K562 (cell line): ENCODE data around the gene C2orf42. TPM values are rescaled to one million over a fixed set of nuclear protein-coding genes. Genes with fewer than 3 reads are reported as not detected.

Experiments
- ATAC-seq: fragments of 200-7000 bp; cut with Tn5 transposase; 3 replicates; pipeline ENCODE4 v1.9.1; 2020; ENCODE audit warnings: moderate library complexity
- BruUV-seq: library from RNA; stranded (reverse); fragments of 400-500 nt; replicated peaks from 2 replicates; lab custom pipeline; 2021; lab: Mats Ljungman, UMichigan
- CTCF ChIA-PET: fragments of 300-600 bp; formaldehyde crosslinking; extraction: SDS; loops from one replicate; lab custom pipeline; 2021; ENCODE audit warnings: low intra/inter-chr PET ratio; lab: Yijun Ruan, JAX
- POLR2A ChIA-PET: fragments of 300-600, 350-650 bp; sonication (Branson Sonifier 250); formaldehyde crosslinking; extraction: SDS; loops from one replicate; lab custom pipeline; 2021; ENCODE audit warnings: antibody characterized with exemption, inconsistent platforms; lab: Yijun Ruan, JAX
- DNase-seq, 4 experiments: peaks; one replicate each; pipeline versions ENCODE4 v3.0.0 to v3.0.0-alpha.2; 2011 to 2018; ENCODE audit warnings: low spot score in 3 of 4, mixed read lengths in 3 of 4; ENCODE audit errors: extremely low read depth in 1 of 4
- FAIRE-seq: peaks from 2 replicates; lab custom pipeline; 2011; peaks lifted over from hg19 to GRCh38; lab: Jason Lieb, UNC
- H2AFZ ChIP-seq: 2 replicates; pipeline ENCODE4 v1.6.0; 2011; ENCODE audit warnings: low read depth, low read length, control low read depth, inconsistent platforms
- H3K27ac ChIP-seq: fragments of 200-600 bp; 3 replicates; pipeline ENCODE4 v1.8.0; 2011; ENCODE audit warnings: low read depth, mild to moderate bottlenecking, control low read depth, inconsistent platforms, low read length, moderate library complexity, mixed read lengths; ENCODE audit errors: extremely low read depth
- H3K27me3 ChIP-seq, 2 experiments: fragments of 300-600 bp in 1 of 2; 2 replicates in 1 of 2; 3 replicates in 1 of 2; pipeline versions ENCODE4 v1.6.0 to v1.8.0; 2011; ENCODE audit warnings: inconsistent platforms in 2 of 2, low read length in 2 of 2, mild to moderate bottlenecking in 1 of 2, mixed read lengths in 1 of 2, moderate library complexity in 1 of 2; ENCODE audit not compliant: control insufficient read depth in 2 of 2, insufficient read depth in 2 of 2
- H3K36me3 ChIP-seq: fragments of 300-600 bp; 3 replicates; pipeline ENCODE4 v1.8.0; 2011; ENCODE audit warnings: mild to moderate bottlenecking, low read length, inconsistent platforms; ENCODE audit not compliant: control insufficient read depth, insufficient read depth
- H3K4me1 ChIP-seq, 2 experiments: fragments of 200-600 bp in 1 of 2; replicated peaks in 1 of 2; 2 replicates in 1 of 2; 3 replicates in 1 of 2; pipeline versions ENCODE4 v1.5.1 to v1.8.0; 2011; ENCODE audit warnings: inconsistent platforms in 2 of 2, low read length in 2 of 2, mild to moderate bottlenecking in 1 of 2, mixed read lengths in 1 of 2, moderate library complexity in 1 of 2; ENCODE audit not compliant: control insufficient read depth in 2 of 2, insufficient read depth in 2 of 2
- H3K4me2 ChIP-seq: 2 replicates; pipeline ENCODE4 v1.6.1; 2011; ENCODE audit warnings: low read length, control low read depth, inconsistent platforms, mixed read lengths; ENCODE audit not compliant: insufficient read depth
- H3K4me3 ChIP-seq: fragments of 200-600 bp; sonication (generic), shearing (Covaris generic); 2 replicates; pipeline ENCODE4 v1.5.1; 2016; ENCODE audit warnings: control low read depth, inconsistent platforms
- H3K79me2 ChIP-seq: fragments of 200-600 bp; 3 replicates; pipeline ENCODE4 v1.8.0; 2011; ENCODE audit warnings: low read length, inconsistent platforms; ENCODE audit not compliant: control insufficient read depth, insufficient read depth
- H3K9ac ChIP-seq, 2 experiments: 2 replicates each; pipeline versions ENCODE4 v1.6.0 to v1.6.1; 2011; ENCODE audit warnings: low read depth in 2 of 2, low read length in 2 of 2, control low read depth in 1 of 2, inconsistent platforms in 1 of 2, mild to moderate bottlenecking in 1 of 2, mixed read lengths in 1 of 2; ENCODE audit not compliant: insufficient read depth in 1 of 2
- H3K9me1 ChIP-seq: one replicate; pipeline ENCODE4 v1.6.0; 2011; ENCODE audit warnings: inconsistent platforms, mild to moderate bottlenecking, low read length, moderate library complexity; ENCODE audit not compliant: control insufficient read depth, insufficient read depth
- H3K9me3 ChIP-seq: replicated peaks from 2 replicates; pipeline ENCODE4 v1.5.1; 2011; ENCODE audit warnings: low read depth, low read length, inconsistent platforms; ENCODE audit not compliant: control insufficient read depth, insufficient read depth
- H4K20me1 ChIP-seq: replicated peaks from 2 replicates; pipeline ENCODE4 v1.6.1; 2011; ENCODE audit warnings: low read length, inconsistent platforms, mixed read lengths; ENCODE audit not compliant: control insufficient read depth, insufficient read depth
- BRF2 ChIP-seq: IDR thresholded peaks from 3 replicates; pipeline ENCODE4 v1.6.1; 2011; ENCODE audit warnings: borderline replicate concordance, mild to moderate bottlenecking; ENCODE audit not compliant: insufficient read length, insufficient read depth
- CREB3 ChIP-seq: fragments of 450-650 bp; conservative IDR thresholded peaks from 2 replicates; pipeline ENCODE4 v1.6.1; 2016; ENCODE audit warnings: missing genetic modification characterization, low read depth, mild to moderate bottlenecking, missing compliant biosample characterization, moderate library complexity
- FOSL1 ChIP-seq: fragments of 200-800 bp; sonication (Bioruptor generic); conservative IDR thresholded peaks from 2 replicates; pipeline ENCODE4 v1.6.1; 2016; ENCODE audit warnings: missing genetic modification characterization, missing compliant biosample characterization
- LCOR ChIP-seq: sonication (generic); formaldehyde crosslinking; IDR thresholded peaks from 2 replicates; pipeline ENCODE4 v1.8.0; 2022; ENCODE audit warnings: mild to moderate bottlenecking, missing genetic modification reagents
- MEIS2 ChIP-seq: fragments of 450-650 bp; IDR thresholded peaks from 2 replicates; pipeline ENCODE4 v1.6.1; 2014; ENCODE audit warnings: mild to moderate bottlenecking; ENCODE audit not compliant: partially characterized antibody
- PTTG1 ChIP-seq: fragments of 450-650 bp; IDR thresholded peaks from 2 replicates; pipeline ENCODE4 v1.6.1; 2016; ENCODE audit warnings: low read depth, mild to moderate bottlenecking, missing genetic modification characterization, missing compliant biosample characterization
- PYGO2 ChIP-seq: fragments of 450-650 bp; IDR thresholded peaks from 2 replicates; pipeline ENCODE4 v1.6.1; 2016; ENCODE audit warnings: mild to moderate bottlenecking, missing genetic modification characterization, moderate library complexity, missing compliant biosample characterization
- ZBTB40 ChIP-seq, 2 experiments: fragments of 450-650 bp in 1 of 2; sonication (generic) in 1 of 2; formaldehyde crosslinking in 1 of 2; IDR thresholded peaks; 2 replicates each; pipeline versions ENCODE4 v1.7.1 to v1.9.0; 2016 to 2022; ENCODE audit warnings: inconsistent platforms in 1 of 2, mild to moderate bottlenecking in 1 of 2, missing genetic modification reagents in 1 of 2
- WGBS: fragments of 100-300 bp; shearing (Covaris generic); methylation state at CpG from one replicate; pipeline ENCODE4 v1.1.6; 2016; ENCODE audit warnings: low coverage, mixed read lengths; ENCODE audit not compliant: insufficient coverage; ENCODE audit errors: missing lambda C conversion rate; 5-methylcytosine and 5-hydroxymethylcytosine counted together
- in situ Hi-C: fragments of 300-500 bp; cut with MboI; formaldehyde crosslinking; loops from 4 replicates; pipeline ENCODE4 v1.15.0; 2018; ENCODE audit warnings: inconsistent platforms, mixed read lengths
- intact Hi-C: fragments of 100-400 bp; cut with micrococcal nuclease; formaldehyde crosslinking; loops from 2 replicates; pipeline ENCODE4 v1.14.2; 2022
- polyA plus RNA-seq, 8 experiments: library from polyadenylated mRNA; depleted of rRNA in 4 of 8; stranded (reverse) in 5 of 8; unstranded in 3 of 8; fragments of >200 nt; fragmentation: Nextera tagmentation in 2 of 8; fragmentation: Illumina TruSeq in 1 of 8; extraction: Ambion mirVana in 2 of 8; extraction: Trizol in 1 of 8; gene quantifications; 2 replicates each; pipeline versions ENCODE4 v1.2.1 to v1.2.3, GENCODE V29; 2011 to 2014; ENCODE audit warnings: inconsistent platforms in 1 of 8, missing spikeins in 1 of 8
- total RNA-seq, 7 experiments: library from RNA; depleted of rRNA in 6 of 7; stranded (reverse); fragments of >200 nt in 6 of 7; fragmentation: Illumina TruSeq in 2 of 7; extraction: Trizol in 2 of 7; gene quantifications; 2 replicates each; pipeline versions ENCODE4 v1.2.1 to v1.2.3, GENCODE V29; 2011 to 2021; ENCODE audit warnings: low replicate concordance in 1 of 7

The C2orf42 gene
- total and polyA plus RNA-seq, 9 of the 15 experiments (the other 6 are each of a cell fraction or from before 2014, with no cell fraction given) = 4.6 to 10.9 (median 7.5) TPM

- no peaks in the 10 kb centered on the region for H3K79me2 ChIP-seq
- H3K9me3 ChIP-seq = no peaks in the 10 kb centered on the region
- H3K4me3 ChIP-seq = no peak overlapping the region
- FAIRE-seq (no peak), ATAC-seq (no peak), DNase-seq (no peak)
- in situ Hi-C loops (loop anchor here (10.0 kb wide), 1 partner anchor 408 kb away; no protein-coding TSS in a partner anchor), intact Hi-C loops (loop anchor here (2.0 kb wide), 1 partner anchor 24 kb away; no protein-coding TSS in a partner anchor)
- peak overlapping the region; percentile 90 for H2AFZ ChIP-seq
- peaks cover 37 to 62% of the 10 kb centered on the region in 2 experiments for H3K4me1 ChIP-seq
- no peaks in the 10 kb centered on the region for H3K36me3 ChIP-seq
- POLR2A ChIA-PET = interaction anchor here (0.7 to 6.0 kb wide), 14 partner anchors 8 to 219 kb away, joined by 3 to 74 read pairs (median 5); partner anchors contain the start of genes MXD1, PCBP1 and SNRPG
- H3K27ac ChIP-seq = peak overlapping the region; percentile 95
- H3K9me1 ChIP-seq = no peaks in the 10 kb centered on the region
- CTCF ChIA-PET = no interaction called here
- H3K27me3 ChIP-seq = no peaks in the 10 kb centered on the region
- no peaks in the 10 kb centered on the region for H4K20me1 ChIP-seq
- no TSS peak for BruUV-seq
- WGBS = 46% methylated on average over 1 of the region's 1 CpG
- peak overlapping the region in 1 of 2 experiments; percentile 78; a peak in 3 of 4 replicates for H3K9ac ChIP-seq
- H3K4me2 ChIP-seq = peak overlapping the region; percentile 77
- TF ChIP-seq PYGO2 (tag) = 0 out of 2 replicates have a peak, but pooled peaks have one; percentile 58
- 0 out of 2 replicates have a peak, but pooled peaks have one; percentile 21 for TF ChIP-seq FOSL1 (tag)
- TF ChIP-seq PTTG1 = peak; percentile 12; the same call in 1 of the 2 replicates
- no peak for TF ChIP-seq BRF2
- TF ChIP-seq ZBTB40 (IDR thresholded peaks at IDR 0.05) = 0 out of 2 replicates have a peak, but pooled peaks have one; percentile 13
- no peak for TF ChIP-seq ZBTB40 (CRISPR knock-in tag; IDR thresholded peaks at IDR 0.05)
- peak; percentile 91 for TF ChIP-seq MEIS2
- TF ChIP-seq CREB3 (tag) = peak; percentile 3; the same call in 1 of the 2 replicates
- TF ChIP-seq LCOR = no peak
These were observed 57.7 kb downstream of the C2orf42 start for GRCh38 chr2:70133127-70133452.
